Endothelial cell (in vitro differentiated cells): ENCODE measurements around the gene ITLN1. TPM values are rescaled to one million over a fixed set of nuclear protein-coding genes. Genes with fewer than 3 reads are reported as not detected.

Source experiments
- DNase-seq: peaks from one replicate; pipeline ENCODE4 v3.0.0; 2021; ENCODE audit warnings: low spot score
- H3K27ac Mint-ChIP-seq: one replicate; pipeline ENCODE4 v1.8.0; 2021; ENCODE audit warnings: mixed read lengths, inconsistent platforms; ENCODE audit not compliant: unreplicated experiment
- H3K27me3 Mint-ChIP-seq: one replicate; pipeline ENCODE4 v1.8.0; 2021; ENCODE audit warnings: mild to moderate bottlenecking, moderate library complexity, mixed read lengths, inconsistent platforms; ENCODE audit not compliant: unreplicated experiment
- H3K36me3 Mint-ChIP-seq: one replicate; pipeline ENCODE4 v1.8.0; 2021; ENCODE audit warnings: mild to moderate bottlenecking, low read depth, mixed read lengths, inconsistent platforms; ENCODE audit not compliant: unreplicated experiment
- H3K4me1 Mint-ChIP-seq: one replicate; pipeline ENCODE4 v1.8.0; 2021; ENCODE audit warnings: mild to moderate bottlenecking, mixed read lengths, inconsistent platforms; ENCODE audit not compliant: unreplicated experiment
- H3K4me3 Mint-ChIP-seq: one replicate; pipeline ENCODE4 v1.8.0; 2021; ENCODE audit warnings: mild to moderate bottlenecking, mixed read lengths, inconsistent platforms; ENCODE audit not compliant: unreplicated experiment
- H3K9me3 Mint-ChIP-seq: one replicate; pipeline ENCODE4 v1.8.0; 2021; ENCODE audit warnings: mixed read lengths, inconsistent platforms; ENCODE audit not compliant: unreplicated experiment
- CTCF ChIP-seq: fragments of 200-600 bp; sonication (generic); IDR thresholded peaks from one replicate; pipeline ENCODE4 v1.5.0; 2021; ENCODE audit warnings: antibody characterized with exemption; ENCODE audit not compliant: unreplicated experiment
- total RNA-seq: library from RNA; stranded (reverse); fragmentation: NEBNext Ultra II Directional; extraction: Animal tissue kit (Norgen Biotek cat#: 25700); gene quantifications from one replicate; pipeline ENCODE4 v1.2.1, GENCODE V29; 2021; ENCODE audit not compliant: unreplicated experiment

ITLN1 gene
- total RNA-seq, 1 donor from 2014 or later, result not detected

GRCh38 chr1:160853754-160854153, 31.2 kb downstream of the ITLN1 start:
- no peak for TF ChIP-seq CTCF
- Mint-ChIP-seq H3K27me3 (no peaks in the 10 kb centered on the region), H3K27ac (no peak overlapping the region), H3K4me3 (no peak overlapping the region), H3K4me1 (no peaks in the 10 kb centered on the region), H3K9me3 (no peaks in the 10 kb centered on the region), H3K36me3 (no peaks in the 10 kb centered on the region)
- DNase-seq, result no peak

- Mint-ChIP-seq H3K4me1 (no peaks in the 10 kb centered on the region), H3K27me3 (no peaks in the 10 kb centered on the region), H3K4me3 (no peak overlapping the region), H3K36me3 (no peaks in the 10 kb centered on the region), H3K27ac (no peak overlapping the region), H3K9me3 (no peaks in the 10 kb centered on the region)
- TF ChIP-seq CTCF, result no peak
- DNase-seq, result no peak
Measured at GRCh38 chr1:160853014-160853413, 32.0 kb downstream of the ITLN1 start.

- Mint-ChIP-seq H3K27me3 (no peaks in the 10 kb centered on the region), H3K9me3 (no peaks in the 10 kb centered on the region), H3K27ac (no peak overlapping the region), H3K36me3 (no peaks in the 10 kb centered on the region), H3K4me1 (no peaks in the 10 kb centered on the region), H3K4me3 (no peak overlapping the region)
- no peak for TF ChIP-seq CTCF
- no peak for DNase-seq
Measured at GRCh38 chr1:160850993-160851392, 34.0 kb downstream of the ITLN1 start.

GRCh38 chr1:160850541-160850940, 34.4 kb downstream of the ITLN1 start:
- no peak for DNase-seq
- no peak overlapping the region for H3K27ac Mint-ChIP-seq
- H3K9me3 Mint-ChIP-seq, result no peaks in the 10 kb centered on the region
- no peak overlapping the region for H3K4me3 Mint-ChIP-seq
- no peak for TF ChIP-seq CTCF
- H3K4me1 Mint-ChIP-seq, result no peaks in the 10 kb centered on the region
- H3K27me3 Mint-ChIP-seq, result no peaks in the 10 kb centered on the region
- no peaks in the 10 kb centered on the region for H3K36me3 Mint-ChIP-seq

- H3K27ac Mint-ChIP-seq, result no peak overlapping the region
- no peaks in the 10 kb centered on the region for H3K27me3 Mint-ChIP-seq
- no peaks in the 10 kb centered on the region for H3K36me3 Mint-ChIP-seq
- no peak for TF ChIP-seq CTCF
- no peaks in the 10 kb centered on the region for H3K9me3 Mint-ChIP-seq
- DNase-seq, result no peak
- H3K4me3 Mint-ChIP-seq, result no peak overlapping the region
- no peaks in the 10 kb centered on the region for H3K4me1 Mint-ChIP-seq
Measured at GRCh38 chr1:160846281-160846680, 38.7 kb downstream of the ITLN1 start.
